HG02981 (cell line): ENCODE results near the gene TBC1D28.
"Not testable (repeated sequence)": the region's sequence is repeated elsewhere in the genome, so short reads cannot be mapped to it uniquely, and the experiment has no call there.

ENCODE experiments used
- ATAC-seq: cut with Tn5 transposase; IDR thresholded peaks from one replicate; pipeline ENCODE4 v1.9.1; 2021; ENCODE audit warnings: mild to moderate bottlenecking, moderate library complexity; ENCODE audit not compliant: unreplicated experiment

Gene TBC1D28

GRCh38 chr17:18644291-18644690 lies at the start of gene TBC1D28:
TSS of gene TBC1D28 (minus strand) at chr17:18644391. CDS start at chr17:18641352, 3,039 bp downstream.
- not testable (repeated sequence) for ATAC-seq

- ATAC-seq, result not testable (repeated sequence)
Measured at GRCh38 chr17:18682668-18683067, 38.5 kb upstream of the TBC1D28 start.

GRCh38 chr17:18681767-18682571 lies 37.8 kb upstream of the TBC1D28 start, which contains the start of gene FOXO3B:
TSS of gene FOXO3B (minus strand) at chr17:18682314. CDS start at chr17:18681651, 663 bp downstream.
- peak; percentile 92 for ATAC-seq

GRCh38 chr17:18677381-18677780 lies 33.2 kb upstream of the TBC1D28 start:
- not testable (repeated sequence) for ATAC-seq

GRCh38 chr17:18676928-18677327 lies 32.7 kb upstream of the TBC1D28 start:
- not testable (repeated sequence) for ATAC-seq

- not testable (repeated sequence) for ATAC-seq
Measured at GRCh38 chr17:18672395-18673227, 28.4 kb upstream of the TBC1D28 start.

- not testable (repeated sequence) for ATAC-seq
Measured at GRCh38 chr17:18668625-18669024, 24.4 kb upstream of the TBC1D28 start.

GRCh38 chr17:18667535-18667934 lies 23.3 kb upstream of the TBC1D28 start:
- not testable (repeated sequence) for ATAC-seq

GRCh38 chr17:18666326-18666725 lies 22.1 kb upstream of the TBC1D28 start:
- ATAC-seq, result not testable (repeated sequence)

GRCh38 chr17:18661924-18662624 lies 17.9 kb upstream of the TBC1D28 start:
- not testable (repeated sequence) for ATAC-seq

- not testable (repeated sequence) for ATAC-seq
Measured at GRCh38 chr17:18650094-18650493, 5.9 kb upstream of the TBC1D28 start.

GRCh38 chr17:18643124-18643523 lies 1.1 kb downstream of the TBC1D28 start:
- not testable (repeated sequence) for ATAC-seq

GRCh38 chr17:18638357-18638756 lies 5.8 kb downstream of the TBC1D28 start:
- ATAC-seq, result not testable (repeated sequence)

GRCh38 chr17:18636237-18636636 lies 8.0 kb downstream of the TBC1D28 start:
- ATAC-seq, result not testable (repeated sequence)

GRCh38 chr17:18635773-18636172 lies 8.4 kb downstream of the TBC1D28 start:
- ATAC-seq, result not testable (repeated sequence)

- not testable (repeated sequence) for ATAC-seq
Measured at GRCh38 chr17:18634550-18635263, 9.5 kb downstream of the TBC1D28 start.

- ATAC-seq, result no peak
Measured at GRCh38 chr17:18626152-18626870, 17.9 kb downstream of the TBC1D28 start.

GRCh38 chr17:18625509-18626104 lies 18.6 kb downstream of the TBC1D28 start:
- ATAC-seq, result peak; percentile 64

GRCh38 chr17:18624862-18625501 lies 19.2 kb downstream of the TBC1D28 start:
- not testable (repeated sequence) for ATAC-seq
